Ovary (tissue), 3 donors: ENCODE measurements around the gene ANKRD65.

Source experiments
- CTCF ChIP-seq, 3 donors: fragments of 450-650 bp in 2 of 3; fragments of 200-600 bp in 1 of 3; IDR thresholded peaks; one replicate each; pipeline versions ENCODE4 v1.5.1 to v1.8.0; 2016 to 2022; ENCODE audit warnings: antibody characterized with exemption in 3 of 3, mild to moderate bottlenecking in 1 of 3
- POLR2A ChIP-seq: fragments of 450-650 bp; IDR thresholded peaks from one replicate; pipeline ENCODE4 v1.6.1; 2017; ENCODE audit warnings: antibody characterized with exemption, mild to moderate bottlenecking, moderate library complexity
- donor health status: DM: no; HTN: no; CAD: no.

DNA sequence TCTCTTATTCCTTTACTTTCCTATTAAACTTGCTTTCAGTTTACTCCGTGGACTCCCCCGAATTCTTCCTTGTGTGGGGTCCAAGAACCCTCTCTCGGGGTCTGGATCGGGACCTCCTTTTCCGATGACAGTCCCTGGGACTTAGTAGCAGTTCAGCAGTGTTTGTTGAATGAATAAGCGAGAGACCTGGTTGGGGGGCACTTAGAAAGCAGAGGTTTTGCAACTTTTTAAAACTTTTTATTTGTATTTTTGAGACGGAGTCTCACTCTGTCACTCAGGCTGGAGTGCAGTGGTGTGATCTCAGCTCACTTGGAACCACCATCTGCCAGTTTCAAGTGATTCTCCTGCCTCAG, 2.1 kb upstream of the ANKRD65 start:
- TF ChIP-seq POLR2A (no peak), CTCF (IDR thresholded peaks at IDR 0.05) (no peak)
